Sciatic nerve (tissue), 2 donors: ENCODE measurements around the gene CLPSL1. TPM values are rescaled to one million over a fixed set of nuclear protein-coding genes. Genes with fewer than 3 reads are reported as not detected.

ENCODE experiments used
- ATAC-seq: fragments of 200-7000 bp; cut with Tn5 transposase; one replicate; pipeline ENCODE4 v1.9.1; 2020; ENCODE audit warnings: mild to moderate bottlenecking, moderate library complexity
- DNase-seq: peaks from one replicate; pipeline ENCODE4 v3.0.0-alpha.2; 2020; ENCODE audit warnings: low spot score
- intact Hi-C: fragments of 100-400 bp; cut with DNase I; formaldehyde crosslinking; loops from one replicate; pipeline ENCODE4 v1.14.2; 2022
- total RNA-seq: library from RNA; stranded (reverse); fragmentation: NEBNext Ultra II Directional; extraction: Animal tissue kit (Norgen Biotek cat#: 25700); gene quantifications from one replicate; pipeline ENCODE4 v1.2.1, GENCODE V29; 2021
- donor health status: DM: no; HTN: no; CAD: no.
- donor health status: DM: no; HTN: no; CAD: no.

CLPSL1 gene
- total RNA-seq, 1 donor from 2014 or later = not detected

- ATAC-seq = no peak
- intact Hi-C loops = no loop called here
- no peak for DNase-seq
Observed at GRCh38 chr6:35755278-35755924, 25.4 kb upstream of the CLPSL1 start.

DNA sequence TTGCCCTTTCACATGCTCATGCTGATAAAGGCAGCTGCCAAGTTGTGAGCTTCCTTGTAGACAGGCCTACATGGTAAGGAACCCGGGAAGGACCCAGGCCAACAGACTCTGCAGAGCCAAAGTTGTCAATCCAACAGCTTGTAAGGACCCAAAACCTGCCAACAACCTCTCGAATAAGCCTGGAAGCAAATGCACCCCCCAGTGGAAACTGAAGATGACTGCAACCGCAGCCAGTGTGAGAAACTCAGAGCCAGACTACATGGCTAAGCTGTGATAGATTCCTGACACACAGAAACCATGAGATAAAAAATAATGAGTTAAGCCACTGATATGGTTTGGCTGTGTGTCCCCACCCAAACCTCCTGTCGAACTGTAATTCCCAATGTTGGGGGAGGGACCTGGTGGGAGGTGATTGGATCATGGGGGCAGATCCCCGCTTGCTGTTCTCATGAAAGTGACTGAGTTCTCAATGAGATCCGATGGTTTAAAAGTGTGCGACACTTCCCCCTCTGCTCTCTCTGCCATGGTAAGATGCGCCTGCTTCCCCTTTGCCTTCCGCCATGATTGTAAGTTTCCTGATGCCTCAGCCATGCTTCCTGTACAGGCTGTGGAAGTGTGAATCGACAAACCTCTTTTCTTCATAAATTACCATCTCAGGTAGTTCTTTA is 23.2 kb upstream of the CLPSL1 start:
- DNase-seq (no peak), ATAC-seq (no peak)
- intact Hi-C loops = no loop called here

DNA sequence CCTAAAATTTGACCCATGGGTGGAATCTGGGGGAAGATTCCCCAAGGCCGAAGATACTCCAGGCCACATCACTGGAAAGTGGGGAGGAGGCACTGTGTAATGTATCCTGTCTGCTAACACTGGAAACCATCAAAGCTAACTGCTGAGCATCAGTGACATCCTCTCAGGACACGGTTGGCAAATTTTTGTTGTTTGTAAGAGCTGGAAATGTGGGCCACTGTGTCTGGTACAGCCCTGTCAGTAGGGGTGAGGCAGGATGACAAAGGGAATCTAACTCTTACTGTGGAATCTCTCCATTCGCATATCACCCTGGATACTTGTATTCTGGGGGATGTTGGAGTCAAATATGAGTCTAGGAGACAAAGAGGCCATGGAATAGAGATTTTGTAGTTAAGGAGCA is 21.4 kb upstream of the CLPSL1 start:
- ATAC-seq (no peak), DNase-seq (no peak)
- intact Hi-C loops = no loop called here

- intact Hi-C loops = no loop called here
- no peak for DNase-seq
Observed at GRCh38 chr6:35765739-35766138, 15.1 kb upstream of the CLPSL1 start.

DNA sequence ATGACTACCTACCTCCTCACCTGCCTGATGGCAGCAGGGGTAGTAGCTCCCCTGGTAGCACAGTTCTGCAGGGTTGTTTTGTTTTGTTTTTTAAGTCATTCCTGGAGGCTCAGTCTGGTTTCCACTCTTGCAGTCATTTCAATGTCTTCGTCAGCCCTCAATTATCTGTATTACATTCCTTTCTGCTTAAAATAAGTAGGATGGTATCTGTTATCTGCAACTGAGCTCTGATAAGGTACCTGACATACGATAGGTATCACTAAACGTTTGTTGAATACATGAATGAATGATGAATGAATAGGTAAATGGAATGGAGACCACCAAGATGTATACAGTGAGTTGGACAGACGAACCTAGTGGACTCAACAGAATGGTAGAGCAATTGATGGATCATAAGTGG is 11.6 kb upstream of the CLPSL1 start:
- ATAC-seq = no peak
- intact Hi-C loops = no loop called here

More at GRCh38 chr6:35765739-35766138, 15.1 kb upstream of the CLPSL1 start:
- no peak for ATAC-seq

DNA sequence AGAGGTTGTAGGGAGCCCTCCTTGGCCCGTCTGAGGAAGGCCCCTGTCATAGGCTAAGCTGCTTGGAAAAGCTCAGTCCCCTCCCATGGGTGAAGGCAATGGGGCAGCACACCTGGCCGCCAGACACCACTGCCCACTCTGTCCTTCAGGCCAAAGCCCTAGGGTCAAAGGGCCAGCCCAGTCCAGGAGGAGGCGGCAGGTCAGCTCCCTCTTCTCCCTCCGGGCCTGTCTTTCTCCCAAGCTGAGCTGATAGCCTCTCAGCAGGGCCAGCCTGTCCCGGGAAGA is 9.5 kb upstream of the CLPSL1 start:
- intact Hi-C loops = no loop called here
- ATAC-seq = no peak
- no peak for DNase-seq

More for the DNA sequence above, 11.6 kb upstream of the CLPSL1 start:
- DNase-seq = no peak

DNA sequence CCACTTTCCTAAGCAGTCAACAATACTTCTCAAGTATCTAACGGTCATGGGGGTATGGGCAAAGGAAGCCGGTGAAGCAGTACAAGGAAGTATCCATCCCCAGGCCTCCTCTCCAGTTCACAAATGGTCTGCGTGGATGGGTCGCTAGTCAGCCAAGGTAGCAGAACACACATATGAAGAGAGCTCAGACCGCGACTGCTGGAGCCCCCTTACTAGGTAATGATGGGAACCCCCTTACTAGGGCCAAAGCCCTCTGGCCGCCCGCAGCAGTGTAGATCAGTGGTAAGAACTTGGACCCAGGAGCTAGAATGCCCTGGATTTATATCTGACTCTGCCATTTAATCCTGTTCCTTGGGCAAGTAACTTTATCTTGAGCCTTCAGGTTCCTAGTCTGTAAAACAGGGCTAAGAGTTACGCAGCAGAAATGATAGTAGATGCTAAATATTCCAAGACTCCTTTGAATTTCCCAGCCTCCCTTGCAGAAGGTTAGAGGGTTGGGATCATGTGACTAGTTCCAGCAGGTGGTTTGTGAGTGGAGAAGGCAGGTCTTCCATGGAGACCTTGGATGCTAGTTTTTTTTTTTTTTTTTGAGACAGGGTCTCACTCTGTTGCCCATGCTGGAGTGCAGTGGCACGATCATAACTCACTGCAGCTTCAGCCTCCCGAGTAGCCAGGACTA is 6.6 kb upstream of the CLPSL1 start:
- ATAC-seq = no peak
- intact Hi-C loops = no loop called here
- no peak for DNase-seq

GRCh38 chr6:35775031-35775430 is 5.8 kb upstream of the CLPSL1 start:
- ATAC-seq (no peak), DNase-seq (no peak)
- intact Hi-C loops = no loop called here

GRCh38 chr6:35776364-35777215 is 4.2 kb upstream of the CLPSL1 start, which contains the start of gene CLPSL2:
CLPSL2 (plus strand) TSS chr6:35776598; CDS start chr6:35776619, 21 bp downstream.
- no peak for ATAC-seq
- intact Hi-C loops = no loop called here
- DNase-seq = no peak

GRCh38 chr6:35777356-35778102 is 3.3 kb upstream of the CLPSL1 start:
- ATAC-seq (no peak), DNase-seq (no peak)
- intact Hi-C loops = no loop called here

DNA sequence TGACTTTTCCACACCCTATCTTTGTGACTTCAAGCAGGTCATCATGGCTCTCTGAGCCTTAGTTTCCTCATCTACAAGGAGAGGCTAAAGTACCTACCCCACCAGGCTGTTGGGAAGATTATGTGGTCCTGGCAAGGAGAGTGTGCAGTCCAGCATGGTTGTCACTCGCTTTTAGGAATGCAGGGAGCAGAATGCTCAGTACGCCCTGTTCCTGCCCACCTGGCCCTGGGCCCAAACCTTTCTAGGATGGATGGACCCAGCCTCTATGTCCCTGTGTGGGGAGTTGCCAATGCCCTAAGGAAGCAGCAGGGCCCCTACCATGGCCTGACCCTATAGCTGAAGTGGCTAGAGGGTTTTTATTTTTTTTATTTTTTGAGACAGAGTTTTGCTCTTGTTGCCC is 2.4 kb upstream of the CLPSL1 start:
- DNase-seq = no peak
- no peak for ATAC-seq

GRCh38 chr6:35781290-35781689 is 471 bp downstream of the CLPSL1 start:
- no peak for ATAC-seq
- DNase-seq = no peak
- intact Hi-C loops = no loop called here

More for the DNA sequence above, 2.4 kb upstream of the CLPSL1 start:
- intact Hi-C loops = no loop called here

- intact Hi-C loops = no loop called here
- no peak for DNase-seq
- no peak for ATAC-seq
Observed at GRCh38 chr6:35782424-35782823, 1.6 kb downstream of the CLPSL1 start.

DNA sequence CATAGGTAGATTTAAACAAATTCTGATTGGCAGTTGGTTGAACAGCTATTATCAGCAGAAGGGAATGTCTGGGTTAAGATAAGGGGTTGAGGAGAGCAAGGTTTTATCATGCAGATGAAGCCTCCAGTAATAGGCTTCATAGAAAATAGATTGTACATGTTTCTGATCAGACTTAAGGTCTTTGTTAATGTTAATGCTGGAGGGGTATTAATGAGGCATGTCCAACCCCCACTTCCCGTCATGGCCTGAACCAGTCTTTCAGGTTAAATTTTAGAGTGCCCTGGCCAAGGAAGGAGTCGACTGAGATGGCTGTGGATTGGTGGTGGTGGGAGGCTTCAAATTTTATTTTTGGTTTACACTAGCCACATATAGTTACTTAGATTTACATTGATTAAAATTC is 3.4 kb downstream of the CLPSL1 start:
- ATAC-seq = no peak
- intact Hi-C loops = no loop called here
- DNase-seq = no peak

- intact Hi-C loops = no loop called here
- ATAC-seq = no peak
- DNase-seq = no peak
Observed at GRCh38 chr6:35786272-35786671, 5.5 kb downstream of the CLPSL1 start.

GRCh38 chr6:35786810-35787209 is 6.0 kb downstream of the CLPSL1 start:
- intact Hi-C loops = no loop called here
- peak; percentile 15 for ATAC-seq
- DNase-seq = no peak

- peak; percentile 10 for ATAC-seq
- intact Hi-C loops = no loop called here
- DNase-seq = no peak
Observed at GRCh38 chr6:35787266-35788218, 6.7 kb downstream of the CLPSL1 start.

DNA sequence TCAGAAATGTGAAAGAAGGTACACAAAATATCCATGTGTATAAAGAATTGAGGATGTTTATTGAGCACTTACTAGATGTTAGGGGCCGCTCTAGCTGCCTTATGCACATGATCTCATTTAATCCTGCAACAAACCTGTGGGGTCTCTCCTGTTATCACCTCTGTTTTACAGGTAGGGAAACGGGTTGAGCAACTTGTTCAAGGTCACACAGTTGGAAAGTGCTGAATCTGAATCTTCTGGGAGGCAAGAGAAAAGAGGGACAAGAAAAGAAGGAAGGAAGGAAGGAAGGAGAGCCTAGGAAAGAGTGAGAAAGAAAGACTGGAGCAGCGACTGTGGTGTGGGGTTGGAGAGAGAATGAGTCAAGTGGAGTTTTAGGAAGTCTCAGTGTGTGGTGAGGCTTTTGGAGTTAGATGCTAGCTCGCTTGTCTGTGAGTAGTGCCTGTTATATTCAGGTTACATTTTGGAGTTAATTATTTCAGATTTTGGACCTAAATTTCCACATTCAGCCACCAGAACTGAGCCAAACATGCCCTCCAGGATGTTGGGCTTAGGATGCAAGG is 7.7 kb downstream of the CLPSL1 start:
- DNase-seq (no peak), ATAC-seq (no peak)
- intact Hi-C loops = no loop called here
